HCT116 (cell line): Measurements from ENCODE around the gene RPL21. TPM values are rescaled to one million over a fixed set of nuclear protein-coding genes. Genes with fewer than 3 reads are reported as not detected.

Source experiments
- ATAC-seq: fragments of 200-7000 bp; cut with Tn5 transposase; 2 replicates; pipeline ENCODE4 v1.9.1; 2020; ENCODE audit warnings: mild to moderate bottlenecking, moderate library complexity
- BruUV-seq: library from RNA; stranded (reverse); fragments of 400-500 nt; replicated peaks from 2 replicates; lab custom pipeline; 2021; lab: Mats Ljungman, UMichigan
- CTCF ChIA-PET: fragments of 300-600 bp; sonication (Branson Sonifier 250); formaldehyde crosslinking; loops from one replicate; lab custom pipeline; 2021; ENCODE audit warnings: antibody characterized with exemption; lab: Charles Lee
- POLR2A ChIA-PET: fragments of 300-600, 350-600 bp; sonication (Branson Sonifier 250); formaldehyde crosslinking; loops from one replicate; lab custom pipeline; 2021; ENCODE audit warnings: antibody characterized with exemption; lab: Charles Lee
- RAD21 ChIA-PET, 2 experiments: fragments of 300-600 bp; sonication (Branson Sonifier 250); formaldehyde crosslinking; loops; one replicate each; lab custom pipeline; 2023; ENCODE audit warnings: low total read pairs in 2 of 2; ENCODE audit not compliant: uncharacterized antibody in 2 of 2, unreplicated experiment in 2 of 2, low non-redundant PET in 1 of 2; lab: Charles Lee
- DNase-seq: peaks from one replicate; pipeline ENCODE4 v3.0.0-alpha.2; 2010; ENCODE audit warnings: low read depth, low spot score
- H2AFZ ChIP-seq: fragments of 200-600 bp; shearing (Covaris generic), sonication (generic); 2 replicates; pipeline ENCODE4 v1.6.1; 2017; ENCODE audit warnings: low read depth, mixed run types, mixed read lengths, antibody characterized with exemption, low read length; ENCODE audit not compliant: poor library complexity, severe bottlenecking
- H3K27ac ChIP-seq: 2 replicates; pipeline ENCODE4 v1.5.1; 2012; ENCODE audit warnings: low read depth, low read length
- H3K27me3 ChIP-seq: fragments of 200-600 bp; sonication (generic); 2 replicates; pipeline ENCODE4 v1.6.1; 2016; ENCODE audit warnings: mixed run types, low read length, mixed read lengths; ENCODE audit not compliant: insufficient read depth
- H3K36me3 ChIP-seq, 2 experiments: fragments of 200-500 bp in 1 of 2; fragments of 200-600 bp in 1 of 2; sonication (Bioruptor generic) in 1 of 2; sonication (generic) in 1 of 2; 2 replicates each; pipeline versions ENCODE4 v1.5.1 to v1.6.1; 2014 to 2016; ENCODE audit warnings: low read length in 2 of 2, inconsistent platforms in 1 of 2, mixed read lengths in 1 of 2, mixed run types in 1 of 2; ENCODE audit not compliant: insufficient read depth in 2 of 2, control insufficient read depth in 1 of 2
- H3K4me1 ChIP-seq, 2 experiments: fragments of 200-600 bp in 1 of 2; sonication (generic) in 1 of 2; 2 replicates each; pipeline versions ENCODE4 v1.5.1 to v1.6.1; 2012 to 2017; ENCODE audit warnings: low read length in 2 of 2, inconsistent platforms in 1 of 2, mild to moderate bottlenecking in 1 of 2, mixed read lengths in 1 of 2, mixed run types in 1 of 2, moderate library complexity in 1 of 2; ENCODE audit not compliant: insufficient read depth in 2 of 2, control insufficient read depth in 1 of 2
- H3K4me2 ChIP-seq: fragments of 200-600 bp; sonication (generic); 2 replicates; pipeline ENCODE4 v1.6.1; 2017; ENCODE audit warnings: mixed run types, low read length, mixed read lengths
- H3K4me3 ChIP-seq, 2 experiments: fragments of 200-600 bp in 1 of 2; sonication (generic) in 1 of 2; replicated peaks in 1 of 2; 2 replicates each; pipeline ENCODE4 v1.5.1; 2011 to 2016; ENCODE audit warnings: low read length in 2 of 2, control low read depth in 1 of 2, low read depth in 1 of 2, mild to moderate bottlenecking in 1 of 2, mixed read lengths in 1 of 2, mixed run types in 1 of 2
- H3K79me2 ChIP-seq: fragments of 200-600 bp; sonication (generic); 2 replicates; pipeline ENCODE4 v1.6.1; 2017; ENCODE audit warnings: mild to moderate bottlenecking, mixed run types, low read length, moderate library complexity, mixed read lengths; ENCODE audit not compliant: insufficient read depth
- H3K9ac ChIP-seq: fragments of 200-600 bp; sonication (generic); 2 replicates; pipeline ENCODE4 v1.6.1; 2016; ENCODE audit warnings: low read length, mixed read lengths
- H3K9me2 ChIP-seq: fragments of 200-600 bp; sonication (generic), shearing (Covaris generic); 2 replicates; pipeline ENCODE4 v1.6.1; 2017; ENCODE audit warnings: mixed run types, mild to moderate bottlenecking, moderate library complexity; ENCODE audit not compliant: insufficient read depth
- H3K9me3 ChIP-seq, 2 experiments: fragments of 200-500 bp in 1 of 2; fragments of 200-600 bp in 1 of 2; sonication (Bioruptor generic) in 1 of 2; sonication (generic) in 1 of 2; 2 replicates each; pipeline ENCODE4 v1.6.1; 2014 to 2017; ENCODE audit warnings: low read length in 2 of 2, mixed read lengths in 2 of 2, inconsistent platforms in 1 of 2, low read depth in 1 of 2, mild to moderate bottlenecking in 1 of 2, mixed run types in 1 of 2, moderate library complexity in 1 of 2; ENCODE audit not compliant: control insufficient read depth in 1 of 2, insufficient read depth in 1 of 2
- H4K20me1 ChIP-seq: fragments of 200-600 bp; sonication (generic), shearing (Covaris generic); 2 replicates; pipeline ENCODE4 v1.6.1; 2017; ENCODE audit warnings: mixed run types, mild to moderate bottlenecking, moderate library complexity; ENCODE audit not compliant: insufficient read depth
- CBX3 ChIP-seq: IDR thresholded peaks from 2 replicates; pipeline ENCODE4 v1.6.1; 2012; ENCODE audit warnings: low read depth
- CEBPB ChIP-seq: IDR thresholded peaks from 2 replicates; pipeline ENCODE4 v1.6.1; 2012; ENCODE audit warnings: low read depth
- CTCF ChIP-seq, 3 experiments: fragments of 200-600 bp in 1 of 3; sonication (generic) in 1 of 3; IDR thresholded peaks in 2 of 3; conservative IDR thresholded peaks in 1 of 3; 2 replicates each; pipeline ENCODE4 v1.5.1; 2012 to 2017; ENCODE audit warnings: low read depth in 2 of 3, low read length in 2 of 3, antibody characterized with exemption in 1 of 3, borderline replicate concordance in 1 of 3, control low read depth in 1 of 3, mild to moderate bottlenecking in 1 of 3, mixed read lengths in 1 of 3, mixed run types in 1 of 3, moderate library complexity in 1 of 3; ENCODE audit not compliant: insufficient read depth in 1 of 3
- EGR1 ChIP-seq: IDR thresholded peaks from 2 replicates; pipeline ENCODE4 v1.6.1; 2012; ENCODE audit warnings: low read depth
- ELF1 ChIP-seq: IDR thresholded peaks from 2 replicates; pipeline ENCODE4 v1.6.1; 2012; ENCODE audit warnings: low read depth, borderline replicate concordance
- FOSL1 ChIP-seq: IDR thresholded peaks from 2 replicates; pipeline ENCODE4 v1.6.1; 2012; ENCODE audit warnings: low read depth
- JUND ChIP-seq: IDR thresholded peaks from 2 replicates; pipeline ENCODE4 v1.6.1; 2012
- MAX ChIP-seq: IDR thresholded peaks from 2 replicates; pipeline ENCODE4 v1.6.1; 2012
- POLR2A ChIP-seq: IDR thresholded peaks from 2 replicates; pipeline ENCODE4 v1.7.0; 2011; ENCODE audit warnings: borderline replicate concordance; ENCODE audit not compliant: insufficient read depth, insufficient read length; ENCODE audit errors: extremely low read depth
- POLR2AphosphoS5 ChIP-seq: IDR thresholded peaks from 2 replicates; pipeline ENCODE4 v1.6.1; 2011; ENCODE audit warnings: mild to moderate bottlenecking, low read depth, low read length, moderate library complexity
- RAD21 ChIP-seq: IDR thresholded peaks from 2 replicates; pipeline ENCODE4 v1.6.1; 2012; ENCODE audit warnings: low read depth, mild to moderate bottlenecking
- SIN3A ChIP-seq: IDR thresholded peaks from 2 replicates; pipeline ENCODE4 v1.6.1; 2012; ENCODE audit warnings: low read depth
- SP1 ChIP-seq: IDR thresholded peaks from 2 replicates; pipeline ENCODE4 v1.6.1; 2012; ENCODE audit warnings: low read depth
- SRF ChIP-seq: IDR thresholded peaks from 2 replicates; pipeline ENCODE4 v1.6.1; 2012; ENCODE audit warnings: low read depth
- TCF7L2 ChIP-seq: IDR thresholded peaks from 2 replicates; pipeline ENCODE4 v1.7.0; 2011; ENCODE audit warnings: borderline replicate concordance, inconsistent platforms; ENCODE audit not compliant: insufficient read depth, insufficient read length; ENCODE audit errors: extremely low read depth
- YY1 ChIP-seq: IDR thresholded peaks from 2 replicates; pipeline ENCODE4 v1.6.1; 2011; ENCODE audit warnings: low read length, low read depth, moderate library complexity, mild to moderate bottlenecking; ENCODE audit not compliant: insufficient replicate concordance; ENCODE audit errors: extremely low read depth
- ZBTB33 ChIP-seq: IDR thresholded peaks from 2 replicates; pipeline ENCODE4 v1.6.1; 2011; ENCODE audit warnings: mild to moderate bottlenecking, low read length, moderate library complexity; ENCODE audit not compliant: insufficient replicate concordance; ENCODE audit errors: extremely low read depth
- ZFX ChIP-seq: fragments of 450-650 bp; IDR thresholded peaks from 2 replicates; pipeline ENCODE4 v1.6.1; 2017
- ZNF274 ChIP-seq: fragments of 200-500 bp; sonication (Bioruptor generic); IDR thresholded peaks from 2 replicates; pipeline ENCODE4 v1.6.1; 2014; ENCODE audit warnings: mild to moderate bottlenecking, low read depth, low read length, inconsistent platforms
- intact Hi-C: fragments of 100-400 bp; cut with micrococcal nuclease; formaldehyde crosslinking; loops from 2 replicates; pipeline ENCODE4 v1.10.0; 2022
- total RNA-seq: library from RNA; stranded (reverse); gene quantifications from one replicate; pipeline ENCODE4 v1.2.1, GENCODE V29; 2021; ENCODE audit not compliant: unreplicated experiment

Gene RPL21
- total RNA-seq, 1 experiment from 2014 or later, result 915 TPM

GRCh38 chr13:27270594-27271520 lies 19.5 kb downstream of the RPL21 start, which contains the start of gene RASL11A:
Gene RASL11A, plus strand, starts transcription at chr13:27270830. Its CDS starts 115 bp downstream, at chr13:27270945.
- no peaks in the 10 kb centered on the region for H3K36me3 ChIP-seq
- no peaks in the 10 kb centered on the region for H3K9me3 ChIP-seq
- no peaks in the 10 kb centered on the region for H3K27me3 ChIP-seq
- DNase-seq (peak; percentile 36), ATAC-seq (peak; percentile 90)
- peak within 1 kb of the TSS; percentile 69 for H3K9ac ChIP-seq
- no TSS peak for BruUV-seq
- no peak for TF ChIP-seq ZBTB33
- no peak for TF ChIP-seq YY1
- TF ChIP-seq CBX3, result no peak
- no peak for TF ChIP-seq SRF
- TF ChIP-seq POLR2AphosphoS5, result peak; percentile 70
- TF ChIP-seq CEBPB, result no peak
- peak; percentile 44 for TF ChIP-seq TCF7L2
- no peak; the same call in 1 of the 2 replicates for TF ChIP-seq EGR1
- TF ChIP-seq SP1, result no peak
- TF ChIP-seq FOSL1, result no peak
- peak; percentile 81 for TF ChIP-seq ZFX
- TF ChIP-seq ZNF274, result no peak
- no peak for TF ChIP-seq ELF1
- TF ChIP-seq CTCF (IDR thresholded peaks at IDR 0.05 in 2 of 3, conservative IDR thresholded peaks at IDR 0.05 in 1 of 3; ENCODE audit: borderline replicate concordance in 1 of 3, insufficient read depth in 1 of 3, low read depth in 2 of 3, low read length in 2 of 3), result peak; percentile 46 to 87 (median 85)
- TF ChIP-seq POLR2A, result peak; percentile 90
- peak; percentile 31 for TF ChIP-seq RAD21
- peak; percentile 62; the same call in 1 of the 2 replicates for TF ChIP-seq SIN3A
- no peak for TF ChIP-seq JUND
- peak; percentile 68 for TF ChIP-seq MAX
- no peaks in the 10 kb centered on the region for H4K20me1 ChIP-seq
- H3K9me2 ChIP-seq, result no peaks in the 10 kb centered on the region
- ChIA-PET RAD21 (no interaction called here), POLR2A (interaction anchor here (0.9 to 1.1 kb wide), 6 partner anchors 9 to 228 kb away, joined by 3 to 6 read pairs (median 4); no protein-coding TSS in a partner anchor), CTCF (interaction anchor here (0.6 to 1.9 kb wide), 10 partner anchors 9 to 286 kb away, joined by 3 to 7 read pairs (median 4); no protein-coding TSS in a partner anchor)
- no peaks in the 10 kb centered on the region for H3K79me2 ChIP-seq
- peak within 1 kb of the TSS; percentile 57 to 74 for H3K4me3 ChIP-seq
- peaks cover 4 to 14% of the 10 kb centered on the region in 2 experiments; a peak in 3 of 4 replicates for H3K4me1 ChIP-seq
- H3K27ac ChIP-seq, result peak within 1 kb of the TSS; percentile 65
- H2AFZ ChIP-seq, result peak within 1 kb of the TSS; percentile 76
- intact Hi-C loops, result no loop called here
- H3K4me2 ChIP-seq, result peak within 1 kb of the TSS; percentile 91
